HepG2 (cell line): Measurements from ENCODE around the gene TMEM50B. TPM values are rescaled to one million over a fixed set of nuclear protein-coding genes. Genes with fewer than 3 reads are reported as not detected.

Source experiments
- CBX5 ChIP-seq: sonication (generic); formaldehyde crosslinking; IDR thresholded peaks from 2 replicates; pipeline ENCODE4 v1.4.0; 2020; ENCODE audit warnings: missing genetic modification reagents, borderline replicate concordance
- CEBPG ChIP-seq: IDR thresholded peaks from 2 replicates; pipeline ENCODE4 v1.6.1; 2016
- FOXA1 ChIP-seq, 2 experiments: fragments of 450-650 bp in 1 of 2; sonication (generic) in 1 of 2; formaldehyde crosslinking in 1 of 2; IDR thresholded peaks; 2 replicates each; pipeline versions ENCODE4 v1.4.0 to v1.6.1; 2016 to 2020; ENCODE audit warnings: missing genetic modification reagents in 1 of 2
- FOXK2 ChIP-seq: fragments of 450-650 bp; IDR thresholded peaks from 2 replicates; pipeline ENCODE4 v1.6.1; 2016
- MTA1 ChIP-seq: sonication (generic); formaldehyde crosslinking; IDR thresholded peaks from 2 replicates; pipeline ENCODE4 v1.4.0; 2020; ENCODE audit warnings: missing genetic modification reagents, mild to moderate bottlenecking, borderline replicate concordance
- MYNN ChIP-seq: sonication (generic); formaldehyde crosslinking; IDR thresholded peaks from 2 replicates; pipeline ENCODE4 v1.4.0; 2020; ENCODE audit warnings: mild to moderate bottlenecking, low read depth, missing genetic modification reagents
- RNF2 ChIP-seq: fragments of 450-650 bp; conservative IDR thresholded peaks from 2 replicates; pipeline ENCODE4 v1.6.1; 2016; ENCODE audit warnings: low read depth
- TAF15 ChIP-seq: fragments of 200-400 bp; formaldehyde crosslinking; IDR thresholded peaks from one replicate; pipeline ENCODE4 v1.6.1; 2018; ENCODE audit warnings: mild to moderate bottlenecking, low read depth, low read length; ENCODE audit not compliant: poor library complexity, severe bottlenecking
- TEAD2 ChIP-seq: sonication (generic); formaldehyde crosslinking; IDR thresholded peaks from 2 replicates; pipeline ENCODE4 v1.9.0; 2021; ENCODE audit warnings: missing genetic modification reagents
- U2AF2 ChIP-seq: fragments of 200-400 bp; formaldehyde crosslinking; IDR thresholded peaks from 2 replicates; pipeline ENCODE4 v1.6.1; 2017; ENCODE audit warnings: low read depth, mild to moderate bottlenecking, low read length
- ZFP36L1 ChIP-seq: sonication (generic); formaldehyde crosslinking; IDR thresholded peaks from 2 replicates; pipeline ENCODE4 v1.8.0; 2022; ENCODE audit warnings: mild to moderate bottlenecking, missing genetic modification reagents, moderate library complexity
- ZNF121 ChIP-seq: sonication (generic); formaldehyde crosslinking; IDR thresholded peaks from 2 replicates; pipeline ENCODE4 v1.5.0; 2020; ENCODE audit warnings: mild to moderate bottlenecking, missing genetic modification reagents
- ZNF383 ChIP-seq: sonication (generic); formaldehyde crosslinking; IDR thresholded peaks from 2 replicates; pipeline ENCODE4 v1.4.0; 2020; ENCODE audit warnings: missing genetic modification reagents, mild to moderate bottlenecking, borderline replicate concordance
- ZNF775 ChIP-seq: sonication (generic); formaldehyde crosslinking; IDR thresholded peaks from 2 replicates; pipeline ENCODE4 v1.4.0; 2020; ENCODE audit warnings: missing genetic modification reagents, mild to moderate bottlenecking, moderate library complexity, borderline replicate concordance
- polyA plus RNA-seq, 8 experiments: library from polyadenylated mRNA; depleted of rRNA in 3 of 8; stranded (reverse) in 7 of 8; unstranded in 1 of 8; fragments of >200 nt; fragmentation: Illumina TruSeq in 4 of 8; extraction: Trizol in 4 of 8; gene quantifications; 2 replicates each; pipeline versions ENCODE4 v1.2.1 to v1.2.3, GENCODE V29; 2011 to 2016; ENCODE audit warnings: low read depth in 4 of 8, missing spikeins in 1 of 8, mixed read lengths in 1 of 8; ENCODE audit not compliant: insufficient read depth in 1 of 8
- total RNA-seq, 5 experiments: library from RNA; depleted of rRNA; stranded (reverse); fragments of >200 nt; fragmentation: Illumina TruSeq; extraction: Trizol; gene quantifications; 2 replicates each; pipeline ENCODE4 v1.2.3, GENCODE V29; 2016; ENCODE audit warnings: low read depth in 1 of 5
- TF ChIP-seq, protein P1 (sequence below): sonication (generic); formaldehyde crosslinking; conservative IDR thresholded peaks from 2 replicates; pipeline ENCODE4 v1.4.0; 2020; ENCODE audit warnings: missing genetic modification reagents
- TF ChIP-seq, protein P2 (sequence below): sonication (generic); formaldehyde crosslinking; IDR thresholded peaks from 2 replicates; pipeline ENCODE4 v1.5.0; 2020; ENCODE audit warnings: missing genetic modification reagents
- TF ChIP-seq, protein P3 (sequence below): sonication (generic); formaldehyde crosslinking; IDR thresholded peaks from 2 replicates; pipeline ENCODE4 v1.4.0; 2020; ENCODE audit warnings: mild to moderate bottlenecking, missing genetic modification reagents
- TF ChIP-seq, protein P4 (sequence below): sonication (generic); formaldehyde crosslinking; IDR thresholded peaks from 2 replicates; pipeline ENCODE4 v1.5.0; 2020; ENCODE audit warnings: mild to moderate bottlenecking, missing genetic modification reagents
- TF ChIP-seq, protein P5 (sequence below): IDR thresholded peaks from 2 replicates; pipeline ENCODE4 v1.6.1; 2016

TMEM50B gene
- total and polyA plus RNA-seq, 2 of the 13 experiments (the other 11 are each of a cell fraction or from before 2014, with no cell fraction given), result 29.9 to 46.3 TPM

DNA sequence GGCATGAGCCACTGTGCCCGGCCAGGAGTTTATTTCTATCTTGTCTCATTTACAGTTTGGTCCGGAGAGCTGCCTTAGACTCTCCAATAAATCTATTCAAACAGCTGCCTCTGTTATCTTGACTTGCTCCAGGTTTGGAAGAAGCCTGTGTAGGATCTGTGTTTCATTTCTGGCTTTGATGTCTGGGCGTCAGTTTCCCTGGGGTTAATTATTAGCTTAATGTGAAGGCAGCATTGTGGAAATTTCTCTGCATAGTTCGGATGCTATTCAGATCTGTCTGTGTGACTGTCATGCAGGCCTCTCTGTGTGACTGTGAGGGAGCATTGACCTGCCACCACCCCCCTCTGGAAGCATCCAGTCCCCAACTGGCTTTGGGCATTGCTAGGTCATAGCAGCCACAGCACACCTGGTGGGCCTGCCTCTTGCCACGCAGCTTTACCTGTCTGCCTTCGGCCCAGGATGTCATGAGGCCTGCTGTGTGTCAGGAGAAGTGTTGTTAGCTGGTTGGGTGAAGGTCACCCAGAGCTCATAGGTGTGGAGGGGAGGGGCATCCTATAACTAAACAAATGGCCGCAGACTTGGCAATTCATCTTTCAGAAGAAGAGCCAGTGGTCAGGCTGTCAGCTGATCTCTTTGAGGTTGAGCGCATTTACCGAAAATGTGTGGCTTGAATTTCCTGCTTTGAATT is 66.8 kb downstream of the TMEM50B start (continued):
- TF ChIP-seq, protein P1, sequence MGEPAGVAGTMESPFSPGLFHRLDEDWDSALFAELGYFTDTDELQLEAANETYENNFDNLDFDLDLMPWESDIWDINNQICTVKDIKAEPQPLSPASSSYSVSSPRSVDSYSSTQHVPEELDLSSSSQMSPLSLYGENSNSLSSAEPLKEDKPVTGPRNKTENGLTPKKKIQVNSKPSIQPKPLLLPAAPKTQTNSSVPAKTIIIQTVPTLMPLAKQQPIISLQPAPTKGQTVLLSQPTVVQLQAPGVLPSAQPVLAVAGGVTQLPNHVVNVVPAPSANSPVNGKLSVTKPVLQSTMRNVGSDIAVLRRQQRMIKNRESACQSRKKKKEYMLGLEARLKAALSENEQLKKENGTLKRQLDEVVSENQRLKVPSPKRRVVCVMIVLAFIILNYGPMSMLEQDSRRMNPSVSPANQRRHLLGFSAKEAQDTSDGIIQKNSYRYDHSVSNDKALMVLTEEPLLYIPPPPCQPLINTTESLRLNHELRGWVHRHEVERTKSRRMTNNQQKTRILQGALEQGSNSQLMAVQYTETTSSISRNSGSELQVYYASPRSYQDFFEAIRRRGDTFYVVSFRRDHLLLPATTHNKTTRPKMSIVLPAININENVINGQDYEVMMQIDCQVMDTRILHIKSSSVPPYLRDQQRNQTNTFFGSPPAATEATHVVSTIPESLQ (CRISPR knock-in tag), result 0 out of 2 replicates have a peak, but pooled peaks have one; percentile 27
- TF ChIP-seq, protein P2, sequence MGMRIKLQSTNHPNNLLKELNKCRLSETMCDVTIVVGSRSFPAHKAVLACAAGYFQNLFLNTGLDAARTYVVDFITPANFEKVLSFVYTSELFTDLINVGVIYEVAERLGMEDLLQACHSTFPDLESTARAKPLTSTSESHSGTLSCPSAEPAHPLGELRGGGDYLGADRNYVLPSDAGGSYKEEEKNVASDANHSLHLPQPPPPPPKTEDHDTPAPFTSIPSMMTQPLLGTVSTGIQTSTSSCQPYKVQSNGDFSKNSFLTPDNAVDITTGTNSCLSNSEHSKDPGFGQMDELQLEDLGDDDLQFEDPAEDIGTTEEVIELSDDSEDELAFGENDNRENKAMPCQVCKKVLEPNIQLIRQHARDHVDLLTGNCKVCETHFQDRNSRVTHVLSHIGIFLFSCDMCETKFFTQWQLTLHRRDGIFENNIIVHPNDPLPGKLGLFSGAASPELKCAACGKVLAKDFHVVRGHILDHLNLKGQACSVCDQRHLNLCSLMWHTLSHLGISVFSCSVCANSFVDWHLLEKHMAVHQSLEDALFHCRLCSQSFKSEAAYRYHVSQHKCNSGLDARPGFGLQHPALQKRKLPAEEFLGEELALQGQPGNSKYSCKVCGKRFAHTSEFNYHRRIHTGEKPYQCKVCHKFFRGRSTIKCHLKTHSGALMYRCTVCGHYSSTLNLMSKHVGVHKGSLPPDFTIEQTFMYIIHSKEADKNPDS (CRISPR knock-in tag), result no peak
- TF ChIP-seq FOXA1 (IDR thresholded peaks at IDR 0.05) (no peak), FOXA1 (CRISPR knock-in tag; IDR thresholded peaks at IDR 0.05) (0 out of 2 replicates have a peak, but pooled peaks have one; percentile 23), TEAD2 (CRISPR knock-in tag) (no peak), CBX5 (CRISPR knock-in tag) (0 out of 2 replicates have a peak, but pooled peaks have one; percentile 64), RNF2 (0 out of 2 replicates have a peak, but pooled peaks have one; percentile 37), U2AF2 (no peak), ZFP36L1 (CRISPR knock-in tag) (no peak), ZNF383 (CRISPR knock-in tag) (no peak), MTA1 (CRISPR knock-in tag) (peak; percentile 49; the same call in 1 of the 2 replicates), MYNN (CRISPR knock-in tag) (0 out of 2 replicates have a peak, but pooled peaks have one; percentile 76), TAF15 (no peak), ZNF775 (no peak), CEBPG (CRISPR knock-in tag) (peak; percentile 18; the same call in 1 of the 2 replicates), ZNF121 (CRISPR knock-in tag) (no peak), FOXK2 (no peak)
- TF ChIP-seq, protein P3, sequence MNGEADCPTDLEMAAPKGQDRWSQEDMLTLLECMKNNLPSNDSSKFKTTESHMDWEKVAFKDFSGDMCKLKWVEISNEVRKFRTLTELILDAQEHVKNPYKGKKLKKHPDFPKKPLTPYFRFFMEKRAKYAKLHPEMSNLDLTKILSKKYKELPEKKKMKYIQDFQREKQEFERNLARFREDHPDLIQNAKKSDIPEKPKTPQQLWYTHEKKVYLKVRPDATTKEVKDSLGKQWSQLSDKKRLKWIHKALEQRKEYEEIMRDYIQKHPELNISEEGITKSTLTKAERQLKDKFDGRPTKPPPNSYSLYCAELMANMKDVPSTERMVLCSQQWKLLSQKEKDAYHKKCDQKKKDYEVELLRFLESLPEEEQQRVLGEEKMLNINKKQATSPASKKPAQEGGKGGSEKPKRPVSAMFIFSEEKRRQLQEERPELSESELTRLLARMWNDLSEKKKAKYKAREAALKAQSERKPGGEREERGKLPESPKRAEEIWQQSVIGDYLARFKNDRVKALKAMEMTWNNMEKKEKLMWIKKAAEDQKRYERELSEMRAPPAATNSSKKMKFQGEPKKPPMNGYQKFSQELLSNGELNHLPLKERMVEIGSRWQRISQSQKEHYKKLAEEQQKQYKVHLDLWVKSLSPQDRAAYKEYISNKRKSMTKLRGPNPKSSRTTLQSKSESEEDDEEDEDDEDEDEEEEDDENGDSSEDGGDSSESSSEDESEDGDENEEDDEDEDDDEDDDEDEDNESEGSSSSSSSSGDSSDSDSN, result no peak
- TF ChIP-seq, protein P4, sequence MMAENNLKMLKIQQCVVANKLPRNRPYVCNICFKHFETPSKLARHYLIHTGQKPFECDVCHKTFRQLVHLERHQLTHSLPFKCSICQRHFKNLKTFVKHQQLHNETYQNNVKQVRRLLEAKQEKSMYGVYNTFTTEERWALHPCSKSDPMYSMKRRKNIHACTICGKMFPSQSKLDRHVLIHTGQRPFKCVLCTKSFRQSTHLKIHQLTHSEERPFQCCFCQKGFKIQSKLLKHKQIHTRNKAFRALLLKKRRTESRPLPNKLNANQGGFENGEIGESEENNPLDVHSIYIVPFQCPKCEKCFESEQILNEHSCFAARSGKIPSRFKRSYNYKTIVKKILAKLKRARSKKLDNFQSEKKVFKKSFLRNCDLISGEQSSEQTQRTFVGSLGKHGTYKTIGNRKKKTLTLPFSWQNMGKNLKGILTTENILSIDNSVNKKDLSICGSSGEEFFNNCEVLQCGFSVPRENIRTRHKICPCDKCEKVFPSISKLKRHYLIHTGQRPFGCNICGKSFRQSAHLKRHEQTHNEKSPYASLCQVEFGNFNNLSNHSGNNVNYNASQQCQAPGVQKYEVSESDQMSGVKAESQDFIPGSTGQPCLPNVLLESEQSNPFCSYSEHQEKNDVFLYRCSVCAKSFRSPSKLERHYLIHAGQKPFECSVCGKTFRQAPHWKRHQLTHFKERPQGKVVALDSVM (CRISPR knock-in tag), result peak; percentile 44
- TF ChIP-seq, protein P5, sequence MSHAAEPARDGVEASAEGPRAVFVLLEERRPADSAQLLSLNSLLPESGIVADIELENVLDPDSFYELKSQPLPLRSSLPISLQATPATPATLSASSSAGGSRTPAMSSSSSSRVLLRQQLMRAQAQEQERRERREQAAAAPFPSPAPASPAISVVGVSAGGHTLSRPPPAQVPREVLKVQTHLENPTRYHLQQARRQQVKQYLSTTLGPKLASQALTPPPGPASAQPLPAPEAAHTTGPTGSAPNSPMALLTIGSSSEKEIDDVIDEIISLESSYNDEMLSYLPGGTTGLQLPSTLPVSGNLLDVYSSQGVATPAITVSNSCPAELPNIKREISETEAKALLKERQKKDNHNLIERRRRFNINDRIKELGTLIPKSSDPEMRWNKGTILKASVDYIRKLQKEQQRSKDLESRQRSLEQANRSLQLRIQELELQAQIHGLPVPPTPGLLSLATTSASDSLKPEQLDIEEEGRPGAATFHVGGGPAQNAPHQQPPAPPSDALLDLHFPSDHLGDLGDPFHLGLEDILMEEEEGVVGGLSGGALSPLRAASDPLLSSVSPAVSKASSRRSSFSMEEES, result peak; percentile 92
